Measurements from ENCODE around the gene ZFYVE28. TPM values are rescaled to one million over a fixed set of nuclear protein-coding genes. Genes with fewer than 3 reads are reported as not detected.

The ZFYVE28 gene
- total RNA-seq, 1 donor, result 2.7 TPM

DNA sequence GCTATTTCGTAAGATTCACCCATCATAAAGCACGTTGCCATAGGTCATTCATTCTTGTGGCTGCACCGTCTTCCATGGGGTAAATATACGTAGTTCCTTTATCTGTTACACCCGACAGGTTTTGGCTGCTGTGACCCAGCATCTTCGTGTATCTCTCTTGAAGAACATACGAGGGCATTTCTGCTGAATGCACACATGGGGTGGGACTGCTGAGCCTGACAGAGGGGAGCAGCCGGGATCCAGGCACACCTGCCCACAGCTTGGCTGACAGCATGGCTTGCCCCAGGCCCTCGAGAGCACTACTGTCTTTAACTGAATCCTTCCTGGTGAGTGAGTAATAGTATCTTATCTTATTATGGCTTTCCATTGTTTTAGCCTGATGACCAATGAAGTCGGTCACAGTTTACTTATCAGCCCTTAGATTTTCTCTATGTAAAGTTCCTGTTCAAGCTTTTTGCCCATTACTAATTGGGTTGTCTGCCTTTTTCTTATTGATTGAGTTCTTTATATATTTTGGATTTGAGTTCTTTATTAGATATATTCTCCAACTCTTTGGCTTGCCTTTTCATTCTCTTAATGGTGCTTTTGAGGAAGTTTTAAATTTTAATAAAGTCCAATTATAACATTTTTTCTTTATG lies 111.6 kb downstream of the ZFYVE28 start:
- DNase-seq (ENCODE audit: low read depth in 2 of 3, low spot score in 2 of 3), result no peak

DNA sequence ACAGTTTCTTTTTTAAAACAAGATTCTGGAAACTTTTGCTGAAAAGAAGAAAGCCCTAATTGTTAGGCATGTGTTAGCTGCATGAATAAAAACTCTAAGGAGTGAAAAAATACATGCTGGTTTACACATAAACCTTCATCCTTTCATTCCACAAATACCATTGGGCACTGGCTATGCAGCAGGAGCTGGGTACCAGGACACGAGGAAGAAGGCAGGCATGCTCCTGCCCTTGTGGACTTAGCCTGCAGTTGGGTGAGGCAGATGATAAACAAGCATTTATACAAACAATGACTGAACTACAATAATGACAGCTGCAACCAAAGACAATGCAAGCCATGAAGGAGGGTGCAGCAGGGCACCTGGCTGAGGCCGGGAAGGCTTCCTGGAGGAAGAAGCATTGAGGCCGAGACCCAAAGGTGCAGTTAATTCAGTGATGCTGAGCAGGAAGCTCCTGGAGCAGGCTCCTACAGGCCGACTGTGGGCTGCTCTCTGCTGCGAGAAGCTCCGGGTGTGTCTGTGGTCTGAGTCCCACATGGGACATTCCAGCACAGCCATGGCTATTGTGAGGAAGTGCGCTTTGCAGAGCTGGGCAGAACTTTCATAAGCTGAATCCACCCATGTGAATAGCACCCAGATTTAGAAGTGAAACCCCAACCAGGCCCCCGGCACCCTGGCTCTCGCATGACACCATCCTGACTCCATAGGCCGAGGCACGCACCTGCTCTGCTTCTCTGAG lies 112.5 kb downstream of the ZFYVE28 start:
- DNase-seq (ENCODE audit: low read depth in 2 of 3, low spot score in 2 of 3), result no peak

DNA sequence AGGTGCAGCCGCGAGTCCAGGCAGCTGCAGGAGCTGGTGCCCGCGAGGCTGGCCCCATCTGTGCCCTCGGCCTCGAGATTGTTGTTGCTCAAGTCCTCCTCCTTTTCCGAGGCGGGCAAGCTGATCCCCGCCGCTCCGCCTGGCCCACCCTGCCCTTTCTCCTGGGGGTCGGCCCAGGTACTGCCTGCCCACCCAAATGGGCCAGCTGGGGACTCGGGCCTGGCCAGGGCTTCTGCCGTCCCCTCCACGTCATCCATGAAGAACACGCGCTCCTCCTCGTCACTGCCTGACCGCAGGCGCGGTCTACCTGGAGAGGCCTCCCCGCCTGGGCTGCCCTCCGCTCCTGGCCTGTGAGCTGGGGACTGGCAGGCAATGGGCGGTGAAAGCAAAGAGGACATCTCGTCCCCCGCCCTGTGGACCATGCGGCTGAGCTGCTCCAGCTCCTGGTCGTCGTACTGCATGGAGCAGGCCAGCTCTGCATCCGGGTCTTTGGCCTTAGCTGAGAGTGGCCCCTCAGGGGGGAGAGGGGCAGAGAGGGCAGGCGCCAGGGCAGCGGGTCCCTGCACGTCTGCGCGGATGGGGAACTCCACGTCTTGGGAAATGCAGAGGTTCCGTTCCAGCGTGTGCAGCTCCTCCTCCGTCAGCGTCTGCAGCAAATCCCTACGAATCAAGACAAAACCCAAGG lies 113.4 kb downstream of the ZFYVE28 start:
- DNase-seq (ENCODE audit: low read depth in 2 of 3, low spot score in 2 of 3), result no peak

DNA sequence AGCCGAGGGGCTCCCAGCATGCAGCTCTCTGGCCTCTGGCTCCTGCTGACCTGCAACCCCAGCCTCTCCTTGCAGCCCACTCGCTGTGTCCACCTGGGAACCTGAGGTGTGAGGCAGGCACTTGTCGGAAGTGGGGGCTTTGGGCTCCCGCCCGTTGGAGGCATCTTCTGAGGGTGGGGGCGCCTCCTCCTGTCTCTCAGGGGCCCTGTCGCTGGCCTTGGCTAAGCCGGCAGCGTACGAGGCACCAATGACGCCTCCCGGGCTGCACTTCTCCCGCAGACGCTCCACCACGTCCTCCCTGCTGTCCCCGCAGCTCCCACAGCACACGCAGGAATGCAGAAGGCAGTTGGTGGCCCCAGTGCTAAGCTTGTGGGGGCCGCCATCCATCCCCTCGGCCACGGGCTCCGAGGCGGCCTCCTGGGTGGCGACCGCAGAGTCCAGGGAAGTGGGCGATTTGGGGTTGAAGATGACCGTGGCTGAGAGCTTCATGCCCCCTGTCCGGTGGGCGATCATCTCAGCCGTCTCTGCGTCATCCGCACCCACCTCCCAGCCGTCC lies 114.0 kb downstream of the ZFYVE28 start:
- DNase-seq (ENCODE audit: low read depth in 2 of 3, low spot score in 2 of 3), result no peak

DNA sequence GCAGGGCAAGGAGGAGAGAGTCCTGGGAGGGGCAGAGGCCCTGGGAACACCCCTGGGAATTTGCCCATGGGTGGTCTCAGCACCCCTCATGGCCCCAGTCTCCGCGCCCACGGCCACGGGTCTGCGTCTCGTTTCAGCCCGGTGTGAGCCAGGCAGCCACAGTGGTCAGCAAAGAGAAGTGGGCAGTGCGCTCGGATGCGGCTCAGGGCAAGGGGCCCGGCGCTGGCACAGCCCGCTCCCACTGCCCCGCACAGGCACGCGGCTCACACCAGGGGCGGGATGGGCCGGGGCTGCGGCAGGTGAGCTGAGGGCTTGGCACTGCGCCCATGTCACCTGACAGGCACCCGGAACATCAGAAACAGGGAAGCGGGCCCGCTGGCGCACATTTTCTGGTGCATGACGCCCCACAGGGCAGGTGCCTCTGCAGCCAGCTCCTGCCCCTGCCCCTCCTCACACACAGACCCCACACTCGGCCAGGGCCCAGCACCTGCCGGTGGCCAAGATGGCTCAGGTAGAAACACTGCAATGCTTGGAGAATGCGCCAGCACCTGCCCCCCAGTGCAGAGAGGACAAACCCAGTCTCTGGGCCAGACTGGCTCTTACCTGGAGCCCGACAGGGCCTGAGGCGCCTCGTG lies 114.6 kb downstream of the ZFYVE28 start:
- no peak for DNase-seq (ENCODE audit: low read depth in 2 of 3, low spot score in 2 of 3)

DNA sequence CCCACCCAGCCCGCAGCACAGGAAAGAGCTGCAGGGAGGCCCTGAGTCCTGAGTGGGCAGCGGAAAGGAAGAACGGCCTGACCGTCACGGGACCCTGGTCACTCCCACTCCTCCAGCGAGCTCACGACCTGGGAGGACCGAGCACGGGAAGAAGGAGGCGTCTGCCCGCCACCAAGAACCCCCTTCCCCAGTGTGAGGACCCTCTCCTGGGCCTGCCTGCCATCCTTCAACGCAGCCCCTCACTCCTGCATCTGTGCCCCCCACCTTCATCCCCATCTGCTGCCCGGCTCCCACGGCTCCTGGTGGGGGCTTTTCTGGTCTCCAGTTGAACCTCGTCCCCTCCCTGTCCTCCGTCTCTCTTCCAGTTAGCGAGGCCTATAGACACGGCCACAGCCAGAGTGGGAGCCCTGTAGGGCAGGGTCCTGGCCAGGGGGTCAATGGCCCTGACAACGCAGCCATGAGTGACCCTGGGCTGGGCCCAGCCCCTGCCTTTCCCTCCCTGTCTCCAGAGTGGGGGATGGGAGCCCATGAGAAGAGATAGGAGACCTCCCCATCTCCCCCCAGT lies 115.2 kb downstream of the ZFYVE28 start:
- DNase-seq (ENCODE audit: low read depth in 2 of 3, low spot score in 2 of 3), result no peak

DNA sequence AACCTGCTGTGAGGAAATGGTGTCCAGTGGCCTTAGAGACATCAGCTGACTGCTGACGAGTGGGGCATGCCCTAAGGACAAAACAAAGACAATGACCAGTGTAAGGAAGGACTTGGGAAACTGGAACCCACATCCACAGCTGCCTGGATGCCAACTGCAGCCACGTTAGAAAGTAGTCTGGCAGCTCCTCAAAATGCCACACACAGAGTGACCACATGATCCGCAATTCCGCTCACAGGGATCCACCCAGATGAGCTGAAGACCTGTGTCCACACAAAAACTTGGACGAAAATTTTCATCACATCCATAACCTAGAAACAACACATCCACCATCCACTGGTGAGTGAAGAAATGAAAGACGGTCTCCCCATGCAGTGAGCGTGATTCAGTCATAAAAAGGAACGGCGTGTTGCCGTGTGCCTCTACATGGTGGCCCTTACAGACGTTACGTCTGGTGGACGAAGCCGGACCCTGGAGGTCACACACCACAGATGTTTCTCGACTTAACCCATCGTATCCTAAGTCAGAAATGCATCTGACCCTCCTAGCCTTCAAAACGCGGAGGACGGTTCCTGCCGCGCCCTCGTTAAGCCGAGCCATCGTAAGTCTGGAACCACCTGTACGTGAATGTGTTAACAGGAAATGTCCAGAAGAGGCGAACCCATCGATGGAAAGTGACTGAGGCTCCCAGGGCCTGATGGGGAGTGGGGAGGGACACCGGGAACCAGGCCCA lies 115.9 kb downstream of the ZFYVE28 start:
- DNase-seq (ENCODE audit: low read depth in 2 of 3, low spot score in 2 of 3), result no peak

DNA sequence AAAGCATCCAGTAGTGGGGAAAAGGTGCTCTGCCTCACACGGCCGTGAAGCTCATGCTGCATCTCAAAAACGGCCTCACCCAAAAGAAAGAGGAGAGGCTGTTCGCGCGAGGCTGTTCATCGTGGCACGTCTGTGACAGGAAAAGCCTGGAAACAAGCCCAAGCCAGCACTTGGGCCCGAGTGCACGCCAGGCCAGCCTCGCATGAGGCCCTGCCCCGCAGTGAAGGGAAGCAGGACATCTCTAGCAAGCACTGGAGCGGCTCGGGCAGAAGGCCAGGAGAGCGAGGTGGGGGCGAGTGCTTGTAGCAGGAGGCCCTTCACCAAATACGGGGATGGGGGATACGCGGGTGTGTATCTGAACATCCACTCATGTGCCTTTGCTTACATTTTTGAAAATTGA lies 116.6 kb downstream of the ZFYVE28 start:
- no peak for DNase-seq (ENCODE audit: low read depth in 2 of 3, low spot score in 2 of 3)

DNA sequence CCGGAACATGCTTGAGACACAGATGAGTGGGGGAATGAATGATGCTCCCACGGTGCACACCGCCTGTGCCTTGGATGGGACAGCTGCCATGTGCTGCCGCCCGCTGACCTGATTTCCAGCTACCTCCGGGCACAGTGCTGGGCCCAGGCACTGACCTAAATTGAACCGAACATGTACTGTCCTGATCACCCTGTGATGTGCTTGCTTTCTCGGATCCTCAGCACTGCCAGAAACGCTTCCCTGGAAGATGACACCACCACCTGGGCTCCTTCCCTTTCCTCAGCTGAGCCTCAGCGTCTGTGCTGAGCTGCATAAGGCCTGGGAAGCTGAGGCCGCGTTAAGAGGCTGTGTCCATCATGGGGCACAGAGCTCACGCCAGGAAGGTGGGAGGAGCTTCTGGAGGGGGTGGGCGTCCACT lies 117.2 kb downstream of the ZFYVE28 start:
- DNase-seq (ENCODE audit: low read depth in 2 of 3, low spot score in 2 of 3), result no peak

DNA sequence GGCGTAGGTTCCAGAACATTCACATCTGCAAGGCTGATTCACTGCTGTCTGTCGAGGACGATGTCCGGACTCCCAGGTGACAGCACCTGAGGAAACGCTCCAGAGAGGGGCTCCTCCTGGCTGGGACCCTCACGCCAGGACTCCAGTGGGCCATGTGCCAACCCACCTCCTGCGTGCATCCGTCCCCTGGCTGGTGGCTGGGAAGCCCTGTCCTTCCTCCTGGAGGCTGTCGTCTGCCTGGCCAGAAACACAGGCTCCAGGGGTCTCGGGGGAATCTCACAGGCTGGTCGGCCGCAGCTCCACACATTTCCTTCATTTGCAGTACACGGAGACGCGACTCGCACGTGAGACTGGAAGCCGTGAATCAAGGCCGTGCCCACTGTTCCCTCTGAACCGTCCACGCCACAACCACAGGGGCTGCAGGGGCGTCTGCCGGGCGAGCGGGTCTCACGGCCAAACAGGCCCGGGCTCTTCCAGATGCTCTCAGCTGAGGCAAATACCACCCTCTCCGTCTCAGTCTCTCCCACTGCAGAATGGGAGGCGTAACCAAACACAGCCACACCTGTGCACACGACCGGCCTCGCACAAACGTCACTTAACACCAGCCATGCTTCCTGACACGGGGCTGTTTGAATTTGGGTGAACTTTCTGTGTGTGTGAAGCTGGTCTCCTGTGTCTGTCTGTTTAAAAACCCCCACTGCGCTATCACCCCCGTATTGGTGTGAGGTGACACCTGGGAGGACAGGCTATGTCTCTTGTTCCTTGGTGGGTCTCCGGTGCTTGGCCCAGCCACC lies 117.8 kb downstream of the ZFYVE28 start:
- DNase-seq (ENCODE audit: low read depth in 2 of 3, low spot score in 2 of 3), result no peak

DNA sequence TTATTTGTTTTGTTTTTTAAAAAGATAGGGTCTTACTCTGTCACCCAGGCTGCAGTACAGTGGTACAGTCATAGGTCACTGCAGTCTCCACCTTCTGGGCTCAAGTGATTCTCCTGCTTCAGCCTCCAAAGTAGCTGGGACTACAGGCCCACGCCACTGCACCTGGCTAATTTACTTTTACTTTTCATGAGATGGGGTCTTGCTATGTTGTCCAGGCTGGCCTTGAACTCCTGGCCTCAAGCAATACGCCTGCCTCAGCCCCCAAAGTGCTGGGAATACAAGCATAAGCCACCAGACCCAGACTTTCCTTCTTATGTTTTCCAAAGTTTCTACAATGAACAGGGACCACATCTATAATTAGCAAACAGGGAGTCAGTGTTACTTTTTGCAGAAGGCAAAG lies 118.7 kb downstream of the ZFYVE28 start:
- DNase-seq (ENCODE audit: low read depth in 2 of 3, low spot score in 2 of 3), result no peak

DNA sequence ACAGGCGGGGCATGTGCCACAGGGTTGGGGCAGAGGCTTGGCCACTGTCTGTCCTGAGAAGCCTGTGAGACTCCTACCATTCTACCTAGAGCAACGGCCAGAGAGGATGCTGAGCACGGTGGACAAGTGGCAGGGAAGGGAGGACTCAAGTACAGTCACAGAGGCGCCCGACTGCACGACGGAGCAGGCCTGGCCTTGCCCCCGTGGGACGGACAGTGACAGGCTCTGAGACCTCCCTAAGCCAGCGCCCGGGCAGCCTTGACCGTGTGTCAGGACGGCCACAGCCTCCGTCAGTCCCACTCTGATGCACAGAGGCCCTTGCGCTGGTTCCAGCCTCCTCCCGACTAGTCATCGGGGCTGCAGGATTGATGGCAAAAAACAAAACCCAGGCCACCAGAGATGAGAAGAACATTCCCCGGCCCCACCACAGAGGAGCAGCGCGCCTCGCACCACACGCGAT lies 119.9 kb downstream of the ZFYVE28 start:
- no peak for DNase-seq (ENCODE audit: low read depth in 2 of 3, low spot score in 2 of 3)

DNA sequence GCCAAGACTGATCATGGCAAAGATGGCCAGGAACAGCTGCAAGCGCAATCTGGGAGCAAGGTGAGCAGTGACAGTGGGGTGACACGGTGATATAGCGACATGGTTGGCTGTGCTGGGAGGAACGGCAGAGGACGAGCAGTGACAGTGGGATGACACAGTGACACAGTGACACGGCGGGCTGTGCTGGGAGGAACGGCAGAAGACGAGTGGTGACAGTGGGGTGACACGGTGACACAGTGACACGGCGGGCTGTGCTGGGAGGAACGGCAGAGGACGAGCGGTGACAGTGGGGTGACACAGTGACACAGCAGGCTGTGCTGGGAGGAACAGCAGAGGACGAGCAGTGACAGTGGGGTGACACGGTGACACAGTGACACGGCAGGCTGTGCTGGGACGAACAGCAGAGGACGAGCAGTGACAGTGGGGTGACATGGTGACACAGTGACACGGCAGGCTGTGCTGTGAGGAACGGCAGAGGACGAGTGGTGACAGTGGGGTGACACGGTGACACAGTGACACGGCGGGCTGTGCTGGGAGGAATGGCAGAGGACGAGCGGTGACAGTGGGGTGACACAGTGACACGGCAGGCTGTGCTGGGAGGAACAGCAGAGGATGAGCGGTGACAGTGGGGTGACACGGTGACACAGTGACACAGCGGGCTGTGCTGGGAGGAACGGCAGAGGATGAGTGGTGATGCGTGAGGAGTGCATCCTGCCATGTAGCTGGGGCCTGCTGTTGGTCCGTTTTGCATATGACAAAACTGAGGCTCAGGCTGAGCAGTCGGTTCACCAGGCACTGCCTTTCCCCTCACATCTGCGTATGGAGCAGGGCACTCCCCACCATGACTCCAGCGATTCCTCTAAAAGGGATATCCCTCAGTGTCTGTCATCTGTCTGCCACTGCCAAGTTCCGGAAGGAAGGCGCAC lies 120.6 kb downstream of the ZFYVE28 start:
- no peak for DNase-seq (ENCODE audit: low read depth in 2 of 3, low spot score in 2 of 3)

DNA sequence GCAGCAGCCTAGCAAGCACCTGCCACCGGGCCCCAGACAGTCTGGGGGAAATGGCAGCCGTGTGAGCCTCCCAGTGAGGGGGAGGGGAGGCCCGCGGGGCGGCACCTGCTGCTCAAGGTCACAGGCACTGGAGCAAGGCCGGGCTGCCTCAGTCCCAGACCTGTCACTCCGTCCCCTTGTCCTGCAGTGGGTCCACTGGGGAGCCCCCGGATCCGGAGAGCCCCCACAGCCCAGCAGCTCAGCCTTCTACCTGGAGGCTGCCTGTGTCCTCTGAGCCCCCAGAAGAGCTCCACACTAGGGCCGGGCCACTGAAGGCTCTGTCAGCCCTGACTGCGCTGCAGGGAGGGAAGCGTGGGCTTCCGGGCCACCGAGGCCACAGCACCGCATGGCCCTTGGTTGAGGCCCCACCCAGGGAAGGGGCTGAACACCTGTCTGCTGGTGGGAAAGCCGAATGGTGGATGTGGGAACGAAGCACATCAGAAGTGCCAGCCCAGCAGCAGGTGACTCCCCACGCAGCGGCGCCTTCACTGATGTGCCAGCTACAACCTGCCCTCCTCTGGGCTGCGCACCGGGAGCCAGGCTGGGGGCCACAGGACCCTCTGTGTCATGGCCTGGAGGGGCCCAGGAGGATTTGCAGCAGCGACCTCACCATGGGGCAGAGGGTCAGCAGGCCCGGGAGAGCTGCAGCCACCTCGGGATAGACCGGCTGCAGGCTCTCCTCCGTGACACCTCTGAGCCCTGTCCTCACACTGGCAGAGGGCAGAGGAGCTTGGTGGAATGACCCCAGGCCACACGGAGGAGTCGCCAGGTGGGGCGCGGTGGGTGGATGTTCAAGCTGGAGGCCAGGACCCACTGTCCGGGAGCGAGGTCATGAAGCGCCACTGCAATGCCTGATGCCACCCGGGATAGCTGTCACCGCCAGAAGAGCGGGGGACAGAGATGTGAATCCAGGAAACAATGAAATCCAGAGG lies 121.5 kb downstream of the ZFYVE28 start:
- DNase-seq (ENCODE audit: low read depth in 2 of 3, low spot score in 2 of 3), result no peak

DNA sequence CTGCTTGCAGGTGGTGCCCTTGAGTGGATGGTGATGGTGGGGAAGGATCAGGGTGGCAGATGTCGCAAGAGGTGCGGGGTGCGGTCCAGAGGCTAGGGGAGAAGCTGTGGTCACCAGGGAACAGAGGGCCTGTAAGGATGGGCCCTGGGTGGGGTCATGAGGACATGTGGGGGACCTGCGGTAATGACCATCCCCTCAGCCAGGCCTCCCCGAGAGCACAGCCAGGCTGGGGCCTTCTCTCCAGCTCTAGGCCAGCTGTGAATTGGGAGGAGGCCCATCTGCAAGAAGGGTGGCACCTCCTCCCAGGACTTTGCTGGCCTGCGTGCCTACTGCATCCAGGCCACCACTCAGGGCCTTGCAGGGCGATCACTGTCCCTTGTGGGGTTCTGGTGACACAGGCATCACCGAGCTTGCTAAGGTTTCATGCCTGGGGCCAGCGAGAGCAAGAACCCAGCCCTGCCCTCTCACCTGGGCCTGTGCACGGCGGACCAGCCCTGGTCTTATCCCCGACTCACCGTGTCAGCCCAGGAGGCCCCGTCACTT lies 122.5 kb downstream of the ZFYVE28 start:
- DNase-seq (ENCODE audit: low read depth in 2 of 3, low spot score in 2 of 3), result no peak

DNA sequence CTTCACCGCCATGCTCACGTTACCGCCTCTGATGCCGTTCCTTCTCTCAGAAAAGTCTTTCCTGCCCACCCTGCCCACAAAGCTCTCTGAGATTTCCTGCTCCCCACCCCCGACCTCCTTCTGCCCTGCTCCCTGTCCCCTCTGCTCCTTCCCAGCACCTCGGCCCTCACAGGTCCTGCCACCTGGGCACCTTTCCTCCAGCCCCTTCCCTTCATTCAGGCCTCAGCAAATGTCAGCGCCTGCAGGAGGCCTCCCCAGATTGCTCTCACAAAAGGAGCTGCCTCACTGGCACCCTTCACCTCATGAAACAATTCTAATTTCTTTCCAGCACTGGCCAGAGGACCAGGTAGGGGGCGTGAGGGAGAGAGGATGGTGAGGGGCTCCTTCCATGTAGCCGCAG lies 122.9 kb downstream of the ZFYVE28 start:
- DNase-seq (ENCODE audit: low read depth in 2 of 3, low spot score in 2 of 3), result no peak

DNA sequence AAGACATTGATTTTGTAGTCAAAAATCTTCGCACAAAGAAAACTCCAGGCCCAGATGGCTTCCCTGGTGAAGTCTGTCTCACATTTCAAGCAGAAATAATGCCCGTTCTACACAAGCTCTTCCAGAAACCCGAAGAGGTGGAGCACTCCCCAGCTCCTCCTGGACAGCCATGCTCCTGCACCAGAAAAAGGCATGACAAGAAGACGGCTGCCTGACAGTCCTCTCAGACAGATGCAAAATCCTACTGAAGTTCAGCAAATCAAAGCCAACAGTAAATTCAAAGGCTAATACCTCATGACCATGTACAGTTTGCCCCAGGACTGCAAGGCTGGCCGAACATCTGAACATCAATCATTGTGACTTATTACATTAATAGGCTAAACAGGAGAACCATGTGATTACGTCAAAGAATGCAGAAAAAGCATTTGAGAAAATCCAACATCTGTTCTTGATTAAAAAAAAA lies 125.8 kb downstream of the ZFYVE28 start:
- no peak for DNase-seq (ENCODE audit: low read depth in 2 of 3, low spot score in 2 of 3)

Measured in hematopoietic multipotent progenitor cell (in vitro differentiated cells).